Mesothelial cell of epicardium (in vitro differentiated cells): ENCODE data around the gene BUD31. TPM values are rescaled to one million over a fixed set of nuclear protein-coding genes. Genes with fewer than 3 reads are reported as not detected.
"Not testable (repeated sequence)": the region's sequence is repeated elsewhere in the genome, so short reads cannot be mapped to it uniquely, and the experiment has no call there.

Experiments
- DNase-seq, 2 experiments: peaks; one replicate each; pipeline ENCODE4 v3.0.0; 2021; ENCODE audit warnings: low spot score in 2 of 2; ENCODE audit not compliant: unreplicated experiment in 2 of 2
- H3K27ac Mint-ChIP-seq: 2 replicates; pipeline ENCODE4 v1.8.0; 2021; ENCODE audit warnings: mixed read lengths
- H3K27me3 Mint-ChIP-seq: 2 replicates; pipeline ENCODE4 v1.8.0; 2021; ENCODE audit warnings: low read depth, mixed read lengths
- H3K36me3 Mint-ChIP-seq: 2 replicates; pipeline ENCODE4 v1.8.0; 2021; ENCODE audit warnings: mixed read lengths
- H3K4me1 Mint-ChIP-seq: 2 replicates; pipeline ENCODE4 v1.8.0; 2021; ENCODE audit warnings: mixed read lengths
- H3K4me3 Mint-ChIP-seq: 2 replicates; pipeline ENCODE4 v1.8.0; 2021; ENCODE audit warnings: mild to moderate bottlenecking, moderate library complexity, mixed read lengths
- H3K9me3 Mint-ChIP-seq: 2 replicates; pipeline ENCODE4 v1.8.0; 2021; ENCODE audit warnings: mixed read lengths
- CTCF ChIP-seq: fragments of 200-600 bp; sonication (generic); IDR thresholded peaks from one replicate; pipeline ENCODE4 v1.5.0; 2021; ENCODE audit warnings: antibody characterized with exemption; ENCODE audit not compliant: unreplicated experiment
- total RNA-seq: library from RNA; stranded (reverse); gene quantifications from 3 replicates; pipeline ENCODE4 v1.2.1, GENCODE V29; 2021

Gene BUD31
- total RNA-seq, 1 donor from 2014 or later: 63.1 TPM

GRCh38 chr7:99407872-99408378 lies 844 bp upstream of the BUD31 start:
- peak overlapping the region; percentile 99 for H3K27ac Mint-ChIP-seq
- peaks cover 22% of the 10 kb centered on the region for H3K4me1 Mint-ChIP-seq
- no peaks in the 10 kb centered on the region for H3K27me3 Mint-ChIP-seq
- DNase-seq: peak in 1 of 2 experiments; percentile 56
- no peak for TF ChIP-seq CTCF
- H3K9me3 Mint-ChIP-seq: no peaks in the 10 kb centered on the region
- peaks cover 19% of the 10 kb centered on the region for H3K36me3 Mint-ChIP-seq
- H3K4me3 Mint-ChIP-seq: peak overlapping the region; percentile 95

- Mint-ChIP-seq H3K9me3 (no peaks in the 10 kb centered on the region), H3K36me3 (peaks cover 16% of the 10 kb centered on the region), H3K27ac (peak overlapping the region; percentile 99), H3K4me3 (peak overlapping the region; percentile 95), H3K4me1 (peaks cover 22% of the 10 kb centered on the region), H3K27me3 (no peaks in the 10 kb centered on the region)
- no peak for TF ChIP-seq CTCF
- no peak for DNase-seq
These were observed 413 bp downstream of the BUD31 start for GRCh38 chr7:99409192-99409572.

DNA sequence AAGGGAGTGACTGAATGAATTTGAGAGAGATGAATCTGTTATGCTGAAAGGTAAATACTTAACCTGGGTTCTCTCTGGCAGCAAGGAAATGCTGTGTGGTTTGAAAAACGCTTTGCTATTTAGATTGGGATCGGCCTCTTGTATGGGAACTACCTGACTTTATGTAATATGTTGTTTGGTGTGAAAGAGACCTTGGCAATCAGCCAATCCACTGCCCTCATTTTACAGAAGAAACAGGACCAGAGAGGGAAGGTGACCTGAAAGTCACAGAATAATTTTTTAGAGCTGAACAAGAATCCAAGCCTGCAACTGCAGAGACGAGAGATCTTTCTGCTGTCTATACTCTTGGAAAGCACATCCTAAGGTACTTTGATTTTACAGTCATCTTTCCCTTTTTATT lies 1.0 kb downstream of the BUD31 start:
- peaks cover 22% of the 10 kb centered on the region for H3K4me1 Mint-ChIP-seq
- no peak for TF ChIP-seq CTCF
- DNase-seq: no peak
- peaks cover 17% of the 10 kb centered on the region for H3K36me3 Mint-ChIP-seq
- H3K27me3 Mint-ChIP-seq: no peaks in the 10 kb centered on the region
- peak overlapping the region; percentile 95 for H3K4me3 Mint-ChIP-seq
- H3K27ac Mint-ChIP-seq: peak overlapping the region; percentile 99
- peaks cover 1% of the 10 kb centered on the region for H3K9me3 Mint-ChIP-seq

- peaks cover 23% of the 10 kb centered on the region for H3K36me3 Mint-ChIP-seq
- peak overlapping the region; percentile 95 for H3K4me3 Mint-ChIP-seq
- DNase-seq: no peak
- H3K27me3 Mint-ChIP-seq: no peaks in the 10 kb centered on the region
- H3K9me3 Mint-ChIP-seq: peaks cover 6% of the 10 kb centered on the region
- H3K27ac Mint-ChIP-seq: peak overlapping the region; percentile 70
- TF ChIP-seq CTCF: no peak
- peaks cover 22% of the 10 kb centered on the region for H3K4me1 Mint-ChIP-seq
These were observed 1.9 kb downstream of the BUD31 start for GRCh38 chr7:99410635-99411034.

GRCh38 chr7:99415513-99416127 lies 6.9 kb downstream of the BUD31 start:
- H3K4me1 Mint-ChIP-seq, H3K4me3 Mint-ChIP-seq, H3K27me3 Mint-ChIP-seq, H3K27ac Mint-ChIP-seq, H3K9me3 Mint-ChIP-seq: not testable (repeated sequence)
- peak in 1 of 2 experiments; percentile 49 for DNase-seq
- H3K36me3 Mint-ChIP-seq: peaks cover 40% of the 10 kb centered on the region

DNA sequence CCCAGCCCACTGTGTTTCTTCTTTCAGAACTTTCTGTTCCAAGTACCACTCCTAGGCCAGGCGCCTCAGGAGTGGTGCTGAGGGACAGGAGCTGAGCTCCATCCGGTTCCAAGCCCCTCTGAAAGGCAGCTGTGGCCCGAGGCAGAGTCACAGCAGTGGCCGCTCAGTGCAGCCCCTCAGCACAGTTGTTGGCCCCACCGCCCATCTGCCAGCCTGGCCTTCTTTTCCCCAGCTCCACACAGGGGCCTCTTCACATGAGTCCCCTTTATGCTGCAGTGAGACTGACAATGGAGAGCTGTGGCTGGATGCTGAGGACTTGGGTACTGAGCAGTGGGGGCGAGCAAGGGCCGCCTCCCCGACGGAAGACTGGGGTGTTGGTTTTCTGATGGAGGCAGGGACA lies 9.5 kb downstream of the BUD31 start:
- peaks cover 29% of the 10 kb centered on the region for H3K36me3 Mint-ChIP-seq
- peaks cover 6% of the 10 kb centered on the region for H3K9me3 Mint-ChIP-seq
- no peak for TF ChIP-seq CTCF
- H3K4me3 Mint-ChIP-seq: no peak overlapping the region
- no peak for DNase-seq
- no peak overlapping the region for H3K27ac Mint-ChIP-seq
- H3K27me3 Mint-ChIP-seq: no peaks in the 10 kb centered on the region
- no peaks in the 10 kb centered on the region for H3K4me1 Mint-ChIP-seq
